Activated naive CD4-positive, alpha-beta T cell treated with anti-CD3 and anti-CD28 coated beads, Interleukin-2, amount 50 U/mL, for 24 hours (primary cell): ENCODE measurements around the gene DTNBP1.

Experiments used
- H3K27ac Mint-ChIP-seq: one replicate; pipeline ENCODE4 v1.8.0; 2021; ENCODE audit warnings: mild to moderate bottlenecking, mixed read lengths
- H3K27me3 Mint-ChIP-seq: one replicate; pipeline ENCODE4 v1.8.0; 2021; ENCODE audit warnings: mixed read lengths
- H3K36me3 Mint-ChIP-seq: one replicate; pipeline ENCODE4 v1.8.0; 2021; ENCODE audit warnings: mixed read lengths
- H3K4me1 Mint-ChIP-seq: one replicate; pipeline ENCODE4 v1.8.0; 2021; ENCODE audit warnings: mixed read lengths
- H3K4me3 Mint-ChIP-seq: one replicate; pipeline ENCODE4 v1.8.0; 2021; ENCODE audit warnings: mild to moderate bottlenecking, mixed read lengths
- H3K9me3 Mint-ChIP-seq: one replicate; pipeline ENCODE4 v1.8.0; 2021; ENCODE audit warnings: mixed read lengths

Gene DTNBP1, protein sequence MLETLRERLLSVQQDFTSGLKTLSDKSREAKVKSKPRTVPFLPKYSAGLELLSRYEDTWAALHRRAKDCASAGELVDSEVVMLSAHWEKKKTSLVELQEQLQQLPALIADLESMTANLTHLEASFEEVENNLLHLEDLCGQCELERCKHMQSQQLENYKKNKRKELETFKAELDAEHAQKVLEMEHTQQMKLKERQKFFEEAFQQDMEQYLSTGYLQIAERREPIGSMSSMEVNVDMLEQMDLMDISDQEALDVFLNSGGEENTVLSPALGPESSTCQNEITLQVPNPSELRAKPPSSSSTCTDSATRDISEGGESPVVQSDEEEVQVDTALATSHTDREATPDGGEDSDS

GRCh38 chr6:15662326-15663129 lies at the start of gene DTNBP1:
DTNBP1 (minus strand) TSS chr6:15663028; CDS start chr6:15662869, 159 bp downstream.
- H3K27ac Mint-ChIP-seq = peak within 1 kb of the TSS; percentile 31
- H3K9me3 Mint-ChIP-seq = no peaks in the 10 kb centered on the region
- peaks cover 2% of the 10 kb centered on the region for H3K36me3 Mint-ChIP-seq
- peaks cover 33% of the 10 kb centered on the region for H3K4me1 Mint-ChIP-seq
- peak within 1 kb of the TSS; percentile 87 for H3K4me3 Mint-ChIP-seq
- no peaks in the 10 kb centered on the region for H3K27me3 Mint-ChIP-seq

GRCh38 chr6:15709651-15710269 lies 46.9 kb upstream of the DTNBP1 start:
- H3K4me3 Mint-ChIP-seq = no peak overlapping the region
- peaks cover 4% of the 10 kb centered on the region for H3K4me1 Mint-ChIP-seq
- no peaks in the 10 kb centered on the region for H3K36me3 Mint-ChIP-seq
- no peaks in the 10 kb centered on the region for H3K9me3 Mint-ChIP-seq
- H3K27ac Mint-ChIP-seq = no peak overlapping the region
- no peaks in the 10 kb centered on the region for H3K27me3 Mint-ChIP-seq

GRCh38 chr6:15708231-15708630 lies 45.4 kb upstream of the DTNBP1 start:
- Mint-ChIP-seq H3K9me3 (peaks cover 6% of the 10 kb centered on the region), H3K27ac (no peak overlapping the region), H3K4me3 (no peak overlapping the region), H3K4me1 (no peaks in the 10 kb centered on the region), H3K36me3 (peaks cover 2% of the 10 kb centered on the region), H3K27me3 (peaks cover 5% of the 10 kb centered on the region)

DNA sequence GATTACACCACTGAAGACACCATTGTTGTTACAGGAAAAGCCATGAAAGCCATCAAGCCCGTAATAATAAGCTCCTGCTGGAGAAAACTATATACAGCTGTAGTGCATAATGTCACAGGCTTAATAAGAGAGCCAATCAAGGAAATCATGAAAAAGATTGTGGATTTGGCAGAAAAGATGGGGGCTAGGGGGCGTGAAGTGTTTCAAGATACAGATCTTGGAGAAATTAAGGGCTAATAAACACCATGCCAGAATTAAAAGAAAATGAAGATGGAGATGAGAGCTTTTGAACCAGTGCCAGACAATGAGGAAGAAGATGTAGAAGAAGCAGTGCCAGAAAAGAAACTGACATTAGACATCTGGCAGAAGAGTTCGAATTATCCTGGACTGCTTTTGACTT lies 43.2 kb upstream of the DTNBP1 start:
- Mint-ChIP-seq H3K36me3 (peaks cover 2% of the 10 kb centered on the region), H3K4me3 (no peak overlapping the region), H3K27ac (no peak overlapping the region), H3K4me1 (no peaks in the 10 kb centered on the region), H3K9me3 (peaks cover 6% of the 10 kb centered on the region), H3K27me3 (peaks cover 5% of the 10 kb centered on the region)

GRCh38 chr6:15698471-15698870 lies 35.6 kb upstream of the DTNBP1 start:
- Mint-ChIP-seq H3K36me3 (peaks cover 1% of the 10 kb centered on the region), H3K4me3 (no peak overlapping the region), H3K4me1 (no peaks in the 10 kb centered on the region), H3K27me3 (peaks cover 4% of the 10 kb centered on the region), H3K27ac (no peak overlapping the region), H3K9me3 (peaks cover 2% of the 10 kb centered on the region)

DNA sequence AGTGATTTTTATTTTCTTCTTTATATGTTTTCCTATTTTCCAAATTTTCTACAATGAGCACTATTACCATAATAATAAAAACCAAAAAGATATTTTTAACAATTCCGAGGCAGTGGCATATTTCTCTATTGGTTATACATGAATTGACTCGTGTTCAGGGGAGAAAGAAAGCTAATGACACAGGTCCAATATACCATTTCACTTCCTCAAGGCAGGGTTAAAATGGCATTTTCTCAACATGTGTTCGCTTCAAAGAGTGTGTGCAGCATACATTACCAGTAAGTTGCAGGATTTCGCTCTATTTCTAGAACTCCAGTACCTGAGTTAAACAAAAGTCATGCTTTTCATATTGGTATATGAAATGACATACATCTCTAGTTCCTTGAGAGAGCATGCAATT lies 35.1 kb upstream of the DTNBP1 start:
- H3K4me1 Mint-ChIP-seq = no peaks in the 10 kb centered on the region
- H3K4me3 Mint-ChIP-seq = no peak overlapping the region
- no peak overlapping the region for H3K27ac Mint-ChIP-seq
- no peaks in the 10 kb centered on the region for H3K9me3 Mint-ChIP-seq
- no peaks in the 10 kb centered on the region for H3K36me3 Mint-ChIP-seq
- peaks cover 1% of the 10 kb centered on the region for H3K27me3 Mint-ChIP-seq

DNA sequence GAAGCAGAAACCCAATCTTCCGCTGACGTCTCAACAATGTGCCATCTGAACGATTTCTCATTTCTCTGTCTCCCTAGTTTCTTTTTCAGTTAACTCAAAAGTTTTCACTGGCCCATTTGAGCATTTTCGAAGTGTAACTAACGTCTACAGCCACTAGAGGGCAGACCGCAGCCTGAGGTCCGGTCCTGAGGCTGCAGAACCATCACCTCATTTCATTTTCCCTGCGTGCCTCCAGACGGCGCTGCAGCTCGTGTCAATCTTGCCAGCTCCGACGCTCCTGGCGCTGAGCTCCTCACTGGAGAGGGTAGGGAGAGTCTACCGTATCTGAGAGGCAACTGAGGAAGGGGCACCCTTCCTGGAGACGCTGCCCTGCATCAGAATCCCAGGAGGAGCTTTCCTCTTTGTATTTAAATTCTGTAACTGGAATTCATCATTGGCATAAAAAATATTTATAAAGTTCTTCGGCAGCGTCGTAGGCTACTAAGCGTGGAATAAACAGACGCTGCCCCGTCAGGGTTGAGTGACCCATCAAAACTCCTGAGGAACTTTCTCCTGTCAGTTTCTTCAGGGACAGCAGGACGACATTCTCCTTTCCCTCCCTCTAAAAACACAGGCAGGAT lies 28.5 kb upstream of the DTNBP1 start:
- Mint-ChIP-seq H3K9me3 (no peaks in the 10 kb centered on the region), H3K4me1 (peaks cover 7% of the 10 kb centered on the region), H3K27me3 (peaks cover 1% of the 10 kb centered on the region), H3K36me3 (no peaks in the 10 kb centered on the region), H3K4me3 (no peak overlapping the region), H3K27ac (no peak overlapping the region)

DNA sequence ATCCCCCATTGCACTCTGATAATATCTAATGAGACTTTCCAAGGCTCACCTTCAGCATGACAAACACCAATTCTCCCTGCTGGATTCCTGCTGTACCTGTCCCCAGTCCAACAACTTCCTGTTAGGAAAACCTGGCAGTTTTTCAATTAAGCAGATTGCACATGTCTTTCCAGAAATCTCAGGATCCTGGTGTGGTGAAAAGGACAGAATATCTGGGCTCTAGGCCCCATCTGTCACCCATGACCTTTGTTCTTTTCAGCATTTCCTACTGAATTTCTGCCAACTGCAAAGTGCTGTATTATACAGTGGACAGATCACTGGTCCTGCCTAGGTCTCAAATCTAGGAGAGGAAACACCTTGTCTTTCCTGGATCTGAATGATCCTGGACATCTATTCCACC lies 27.7 kb upstream of the DTNBP1 start:
- no peaks in the 10 kb centered on the region for H3K36me3 Mint-ChIP-seq
- peak overlapping the region; percentile 23 for H3K27ac Mint-ChIP-seq
- H3K9me3 Mint-ChIP-seq = no peaks in the 10 kb centered on the region
- no peak overlapping the region for H3K4me3 Mint-ChIP-seq
- H3K27me3 Mint-ChIP-seq = peaks cover 1% of the 10 kb centered on the region
- H3K4me1 Mint-ChIP-seq = peaks cover 7% of the 10 kb centered on the region

DNA sequence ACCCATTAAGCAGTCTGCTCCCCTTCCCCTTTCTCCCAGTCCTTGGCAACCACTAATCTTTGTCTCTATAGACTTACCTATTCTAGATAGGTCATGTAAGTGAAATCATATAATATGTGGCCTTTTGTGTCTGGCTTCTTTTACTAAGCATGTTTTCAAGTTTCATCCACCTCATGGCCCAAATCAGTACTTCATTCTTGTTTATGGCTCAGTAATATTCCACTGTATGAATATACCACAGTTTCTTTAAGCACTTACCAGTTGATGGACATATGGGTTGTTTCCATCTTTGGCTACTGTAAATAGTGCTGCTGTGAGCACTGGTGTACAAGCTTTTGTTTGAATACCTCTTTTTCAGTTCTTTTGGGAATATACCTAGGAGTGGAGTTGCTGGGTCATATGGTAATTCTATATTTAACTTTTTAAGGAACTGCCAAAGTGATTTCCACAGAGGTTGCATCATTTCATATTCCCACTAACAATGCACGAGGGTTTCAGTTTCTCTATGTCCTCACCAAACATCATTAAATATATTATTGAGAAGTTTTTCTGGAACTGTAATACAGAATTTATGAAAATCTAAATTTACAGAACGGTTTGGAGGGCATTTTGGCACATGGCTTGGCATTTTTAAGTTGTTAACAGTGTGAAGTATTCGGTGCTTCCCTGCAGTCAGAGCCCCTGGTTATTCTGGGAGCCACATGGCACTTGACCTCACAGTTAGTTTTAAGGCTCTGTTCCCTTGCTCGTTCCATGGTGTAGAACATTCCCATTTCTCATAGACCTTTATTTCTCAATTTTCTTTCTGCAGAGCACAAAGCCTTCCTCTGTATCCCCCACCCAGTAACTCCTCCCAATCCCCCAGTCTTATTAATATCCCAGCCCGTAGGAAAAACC lies 27.0 kb upstream of the DTNBP1 start:
- Mint-ChIP-seq H3K36me3 (no peaks in the 10 kb centered on the region), H3K4me1 (peaks cover 7% of the 10 kb centered on the region), H3K27ac (peak overlapping the region; percentile 23), H3K9me3 (no peaks in the 10 kb centered on the region), H3K4me3 (no peak overlapping the region), H3K27me3 (peaks cover 1% of the 10 kb centered on the region)

GRCh38 chr6:15685619-15686018 lies 22.8 kb upstream of the DTNBP1 start:
- Mint-ChIP-seq H3K27me3 (peaks cover 3% of the 10 kb centered on the region), H3K27ac (no peak overlapping the region), H3K4me3 (no peak overlapping the region), H3K9me3 (no peaks in the 10 kb centered on the region), H3K4me1 (no peaks in the 10 kb centered on the region), H3K36me3 (peaks cover 3% of the 10 kb centered on the region)

GRCh38 chr6:15682965-15683822 lies 20.4 kb upstream of the DTNBP1 start:
- H3K27ac Mint-ChIP-seq = no peak overlapping the region
- peaks cover 3% of the 10 kb centered on the region for H3K27me3 Mint-ChIP-seq
- peaks cover 3% of the 10 kb centered on the region for H3K36me3 Mint-ChIP-seq
- H3K4me1 Mint-ChIP-seq = no peaks in the 10 kb centered on the region
- H3K9me3 Mint-ChIP-seq = no peaks in the 10 kb centered on the region
- no peak overlapping the region for H3K4me3 Mint-ChIP-seq

DNA sequence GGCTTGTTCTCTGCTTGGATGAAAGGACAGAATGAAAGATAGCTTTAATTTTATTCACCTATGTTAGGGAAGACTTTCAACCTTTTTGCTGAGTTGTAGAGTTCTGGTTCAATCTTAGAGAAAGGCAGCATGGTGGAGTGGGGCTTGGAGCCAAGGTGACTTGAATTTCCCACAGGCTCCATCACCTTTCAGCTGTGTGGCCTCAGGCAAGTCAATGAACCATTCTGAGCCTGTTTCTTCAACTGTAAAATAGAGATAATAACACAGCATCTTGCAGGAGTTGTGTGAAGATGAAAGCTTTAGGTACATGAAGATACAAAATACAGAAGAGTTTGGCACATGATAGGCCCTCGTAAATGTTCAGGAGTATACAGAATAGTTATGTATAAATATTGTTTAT lies 19.1 kb upstream of the DTNBP1 start:
- H3K27me3 Mint-ChIP-seq = peaks cover 3% of the 10 kb centered on the region
- no peak overlapping the region for H3K4me3 Mint-ChIP-seq
- no peaks in the 10 kb centered on the region for H3K9me3 Mint-ChIP-seq
- no peak overlapping the region for H3K27ac Mint-ChIP-seq
- H3K4me1 Mint-ChIP-seq = no peaks in the 10 kb centered on the region
- H3K36me3 Mint-ChIP-seq = peaks cover 3% of the 10 kb centered on the region

- peaks cover 3% of the 10 kb centered on the region for H3K36me3 Mint-ChIP-seq
- no peaks in the 10 kb centered on the region for H3K4me1 Mint-ChIP-seq
- H3K27me3 Mint-ChIP-seq = peaks cover 5% of the 10 kb centered on the region
- no peak overlapping the region for H3K4me3 Mint-ChIP-seq
- no peak overlapping the region for H3K27ac Mint-ChIP-seq
- H3K9me3 Mint-ChIP-seq = no peaks in the 10 kb centered on the region
Observed at GRCh38 chr6:15678514-15678913, 15.7 kb upstream of the DTNBP1 start.

DNA sequence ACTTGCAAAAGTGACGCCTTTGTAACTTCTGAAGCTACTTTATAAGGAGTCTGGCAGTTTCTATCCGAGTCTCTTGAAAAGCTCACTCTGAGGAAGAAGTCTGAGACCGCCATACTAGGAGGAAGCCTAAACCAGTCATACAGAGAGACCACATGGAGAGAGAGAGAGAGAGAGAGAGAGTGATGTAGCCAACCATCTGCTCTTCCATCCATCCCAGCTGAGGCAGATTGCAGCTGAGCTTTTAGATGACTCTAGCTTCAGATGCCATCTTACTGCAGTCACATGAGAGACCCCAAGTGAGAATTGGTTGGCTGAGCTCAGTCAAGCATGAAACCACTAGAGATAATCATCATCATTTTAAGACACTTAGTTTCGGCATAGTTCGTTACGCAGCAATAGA lies 15.0 kb upstream of the DTNBP1 start:
- Mint-ChIP-seq H3K4me1 (no peaks in the 10 kb centered on the region), H3K27me3 (peaks cover 5% of the 10 kb centered on the region), H3K27ac (no peak overlapping the region), H3K9me3 (no peaks in the 10 kb centered on the region), H3K36me3 (no peaks in the 10 kb centered on the region), H3K4me3 (no peak overlapping the region)
